Type B pancreatic cell (in vitro differentiated cells): Measurements from ENCODE around the gene CAPN8. TPM values are rescaled to one million over a fixed set of nuclear protein-coding genes. Genes with fewer than 3 reads are reported as not detected.

ENCODE experiments used
- DNase-seq: peaks from one replicate; pipeline ENCODE4 v3.0.0; 2021; ENCODE audit warnings: mixed read lengths; ENCODE audit not compliant: unreplicated experiment; ENCODE audit errors: extremely low spot score
- H3K27ac Mint-ChIP-seq: 2 replicates; pipeline ENCODE4 v1.8.0; 2021; ENCODE audit warnings: mild to moderate bottlenecking, mixed read lengths
- H3K27me3 Mint-ChIP-seq: 2 replicates; pipeline ENCODE4 v1.8.0; 2021; ENCODE audit warnings: mixed read lengths
- H3K36me3 Mint-ChIP-seq: 2 replicates; pipeline ENCODE4 v1.8.0; 2021; ENCODE audit warnings: mixed read lengths
- H3K4me1 Mint-ChIP-seq: one replicate; pipeline ENCODE4 v1.8.0; 2021; ENCODE audit warnings: mixed read lengths; ENCODE audit not compliant: unreplicated experiment
- H3K4me3 Mint-ChIP-seq: 2 replicates; pipeline ENCODE4 v1.8.0; 2021; ENCODE audit warnings: mild to moderate bottlenecking, mixed read lengths
- H3K9me3 Mint-ChIP-seq: 2 replicates; pipeline ENCODE4 v1.8.0; 2021; ENCODE audit warnings: mixed read lengths
- CTCF ChIP-seq: fragments of 200-600 bp; sonication (generic); conservative IDR thresholded peaks from 2 replicates; pipeline ENCODE4 v1.5.0; 2021; ENCODE audit warnings: antibody characterized with exemption, mild to moderate bottlenecking
- total RNA-seq: library from RNA; stranded (reverse); gene quantifications from 2 replicates; pipeline ENCODE4 v1.2.1, GENCODE V29; 2021; ENCODE audit warnings: low replicate concordance

Gene CAPN8
- total RNA-seq, 1 donor from 2014 or later = 2.3 TPM

GRCh38 chr1:223712194-223712849, 46.8 kb upstream of the CAPN8 start, which contains the start of gene CAPN2:
CAPN2 (plus strand) TSS chr1:223712539; CDS start chr1:223712641, 102 bp downstream.
- peaks cover 5% of the 10 kb centered on the region for H3K36me3 Mint-ChIP-seq
- peak within 1 kb of the TSS; percentile 86 for H3K4me3 Mint-ChIP-seq
- H3K4me1 Mint-ChIP-seq = peaks cover 38% of the 10 kb centered on the region
- H3K27ac Mint-ChIP-seq = peak within 1 kb of the TSS; percentile 81
- peaks cover 3% of the 10 kb centered on the region for H3K27me3 Mint-ChIP-seq
- peak; percentile 88 for DNase-seq
- H3K9me3 Mint-ChIP-seq = no peaks in the 10 kb centered on the region
- TF ChIP-seq CTCF = peak; percentile 75

GRCh38 chr1:223711747-223712193, 46.3 kb upstream of the CAPN8 start:
- Mint-ChIP-seq H3K27me3 (peaks cover 3% of the 10 kb centered on the region), H3K36me3 (no peaks in the 10 kb centered on the region), H3K4me1 (peaks cover 36% of the 10 kb centered on the region), H3K27ac (peak overlapping the region; percentile 17), H3K4me3 (peak overlapping the region; percentile 76), H3K9me3 (no peaks in the 10 kb centered on the region)
- no peak for TF ChIP-seq CTCF
- no peak for DNase-seq

GRCh38 chr1:223711173-223711572, 45.7 kb upstream of the CAPN8 start:
- Mint-ChIP-seq H3K36me3 (no peaks in the 10 kb centered on the region), H3K4me3 (peak overlapping the region; percentile 76), H3K27me3 (peaks cover 3% of the 10 kb centered on the region), H3K27ac (peak overlapping the region; percentile 17), H3K9me3 (no peaks in the 10 kb centered on the region), H3K4me1 (peaks cover 36% of the 10 kb centered on the region)
- no peak for TF ChIP-seq CTCF
- DNase-seq = no peak

GRCh38 chr1:223710179-223711133, 45.0 kb upstream of the CAPN8 start:
- H3K9me3 Mint-ChIP-seq = no peaks in the 10 kb centered on the region

GRCh38 chr1:223709598-223709997, 44.1 kb upstream of the CAPN8 start:
- peak overlapping the region; percentile 44 for H3K4me3 Mint-ChIP-seq
- TF ChIP-seq CTCF = peak; percentile 60
- no peak for DNase-seq
- H3K36me3 Mint-ChIP-seq = no peaks in the 10 kb centered on the region
- H3K9me3 Mint-ChIP-seq = no peaks in the 10 kb centered on the region
- H3K4me1 Mint-ChIP-seq = peaks cover 42% of the 10 kb centered on the region
- peaks cover 3% of the 10 kb centered on the region for H3K27me3 Mint-ChIP-seq
- peak overlapping the region; percentile 37 for H3K27ac Mint-ChIP-seq

More at GRCh38 chr1:223710179-223711133, 45.0 kb upstream of the CAPN8 start:
- no peaks in the 10 kb centered on the region for H3K36me3 Mint-ChIP-seq
- TF ChIP-seq CTCF = no peak
- no peak for DNase-seq
- peak overlapping the region; percentile 44 for H3K4me3 Mint-ChIP-seq
- H3K27me3 Mint-ChIP-seq = peaks cover 3% of the 10 kb centered on the region
- no peak overlapping the region for H3K27ac Mint-ChIP-seq
- peaks cover 43% of the 10 kb centered on the region for H3K4me1 Mint-ChIP-seq
